ENCODE results near the gene TRNP1.
A peak's percentile ranks its signal among the peaks of the same experiment; 100 is the strongest.

The TRNP1 gene

GRCh38 chr1:27017207-27017606, 23.7 kb downstream of the TRNP1 start:
- Histone ChIP-seq H3K27me3 (replicated peaks) (no peaks in the 10 kb centered on the region), H3K36me3 (replicated peaks) (no peaks in the 10 kb centered on the region), H3K27ac (no peak overlapping the region), H3K4me3 (ENCODE audit: low read depth, low read length) (no peak overlapping the region)
- in situ Hi-C loops (cut with HindIII; ENCODE audit: low pct_ligation_motif_present, low sequenced_read_pairs), result no loop called here
- no peak for TF ChIP-seq CTCF (IDR thresholded peaks at IDR 0.05; ENCODE audit: low read depth, low read length, missing control alignments)
- DNase-seq, result no peak

- Histone ChIP-seq H3K36me3 (replicated peaks) (no peaks in the 10 kb centered on the region), H3K27ac (no peak overlapping the region), H3K27me3 (replicated peaks) (no peaks in the 10 kb centered on the region), H3K4me3 (ENCODE audit: low read depth, low read length) (no peak overlapping the region)
- DNase-seq, result no peak
- in situ Hi-C loops (cut with HindIII; ENCODE audit: low pct_ligation_motif_present, low sequenced_read_pairs), result no loop called here
- TF ChIP-seq CTCF (IDR thresholded peaks at IDR 0.05; ENCODE audit: low read depth, low read length, missing control alignments), result no peak
These were observed 24.8 kb downstream of the TRNP1 start for GRCh38 chr1:27018316-27018715.

- H3K36me3 ChIP-seq (replicated peaks), result no peaks in the 10 kb centered on the region
- TF ChIP-seq CTCF (IDR thresholded peaks at IDR 0.05; ENCODE audit: low read depth, low read length, missing control alignments), result no peak
- H3K27me3 ChIP-seq (replicated peaks), result no peaks in the 10 kb centered on the region
- in situ Hi-C loops (cut with HindIII; ENCODE audit: low pct_ligation_motif_present, low sequenced_read_pairs), result no loop called here
- H3K27ac ChIP-seq, result peak overlapping the region; percentile 42
- H3K4me3 ChIP-seq (ENCODE audit: low read depth, low read length), result no peak overlapping the region
- peak; percentile 70 for DNase-seq
These were observed 28.0 kb downstream of the TRNP1 start for GRCh38 chr1:27021354-27022031.

- TF ChIP-seq CTCF (IDR thresholded peaks at IDR 0.05; ENCODE audit: low read depth, low read length, missing control alignments), result no peak
- Histone ChIP-seq H3K4me3 (ENCODE audit: low read depth, low read length) (no peak overlapping the region), H3K36me3 (replicated peaks) (no peaks in the 10 kb centered on the region), H3K27me3 (replicated peaks) (no peaks in the 10 kb centered on the region), H3K27ac (no peak overlapping the region)
- DNase-seq, result no peak
- in situ Hi-C loops (cut with HindIII; ENCODE audit: low pct_ligation_motif_present, low sequenced_read_pairs), result no loop called here
These were observed 32.2 kb downstream of the TRNP1 start for GRCh38 chr1:27025718-27026117.

- H3K27ac ChIP-seq, result no peak overlapping the region
- no peaks in the 10 kb centered on the region for H3K36me3 ChIP-seq (replicated peaks)
- TF ChIP-seq CTCF (IDR thresholded peaks at IDR 0.05; ENCODE audit: low read depth, low read length, missing control alignments), result no peak
- peak; percentile 58 for DNase-seq
- no peaks in the 10 kb centered on the region for H3K27me3 ChIP-seq (replicated peaks)
- no peak overlapping the region for H3K4me3 ChIP-seq (ENCODE audit: low read depth, low read length)
- in situ Hi-C loops (cut with HindIII; ENCODE audit: low pct_ligation_motif_present, low sequenced_read_pairs), result no loop called here
These were observed 33.4 kb downstream of the TRNP1 start for GRCh38 chr1:27026621-27027574.

Measured in brain microvascular endothelial cell (primary cell).